HG02610 (cell line): ENCODE data around the gene ACTMAP.
"Not testable (repeated sequence)": the region's sequence is repeated elsewhere in the genome, so short reads cannot be mapped to it uniquely, and the experiment has no call there.

Experiments
- ATAC-seq: cut with Tn5 transposase; IDR thresholded peaks from one replicate; pipeline ENCODE4 v1.9.1; 2021; ENCODE audit warnings: mild to moderate bottlenecking, moderate library complexity; ENCODE audit not compliant: unreplicated experiment

The ACTMAP gene

DNA sequence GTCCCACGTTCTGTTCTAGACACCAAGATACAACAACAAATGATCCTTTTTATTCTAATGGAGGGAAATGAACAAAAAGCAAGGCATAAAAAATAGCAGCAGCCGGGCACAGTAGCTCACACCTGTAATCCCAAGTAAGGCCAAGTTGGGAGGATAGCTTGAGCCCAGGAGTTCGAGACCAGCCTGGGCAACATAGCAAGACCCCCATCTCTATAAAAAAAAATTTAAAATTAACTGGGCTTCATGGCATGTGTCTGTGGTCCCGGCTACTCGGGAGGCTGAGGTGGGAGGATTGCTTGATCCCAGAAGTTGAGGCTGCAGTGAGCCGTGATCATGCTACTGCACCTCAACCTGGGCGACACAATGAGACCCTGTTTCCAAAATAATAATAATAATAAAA is 26.1 kb upstream of the ACTMAP start:
- no peak for ATAC-seq

DNA sequence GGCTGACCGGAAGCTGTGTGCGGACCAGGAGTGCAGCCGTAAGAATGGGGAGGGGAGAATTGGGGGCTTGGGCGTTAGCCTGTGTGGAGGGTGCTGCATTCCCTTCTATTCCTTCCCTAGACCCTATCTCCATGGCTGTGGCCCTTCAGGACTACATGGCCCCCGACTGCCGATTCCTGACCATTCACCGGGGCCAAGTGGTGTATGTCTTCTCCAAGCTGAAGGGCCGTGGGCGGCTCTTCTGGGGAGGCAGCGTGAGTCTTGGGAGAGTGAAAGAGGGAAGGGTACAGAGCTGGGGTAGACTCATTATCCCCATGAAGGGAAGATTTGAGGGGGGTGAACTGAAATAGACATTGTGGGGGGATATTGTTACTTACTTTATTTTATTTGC is 25.4 kb upstream of the ACTMAP start:
- ATAC-seq, result no peak

DNA sequence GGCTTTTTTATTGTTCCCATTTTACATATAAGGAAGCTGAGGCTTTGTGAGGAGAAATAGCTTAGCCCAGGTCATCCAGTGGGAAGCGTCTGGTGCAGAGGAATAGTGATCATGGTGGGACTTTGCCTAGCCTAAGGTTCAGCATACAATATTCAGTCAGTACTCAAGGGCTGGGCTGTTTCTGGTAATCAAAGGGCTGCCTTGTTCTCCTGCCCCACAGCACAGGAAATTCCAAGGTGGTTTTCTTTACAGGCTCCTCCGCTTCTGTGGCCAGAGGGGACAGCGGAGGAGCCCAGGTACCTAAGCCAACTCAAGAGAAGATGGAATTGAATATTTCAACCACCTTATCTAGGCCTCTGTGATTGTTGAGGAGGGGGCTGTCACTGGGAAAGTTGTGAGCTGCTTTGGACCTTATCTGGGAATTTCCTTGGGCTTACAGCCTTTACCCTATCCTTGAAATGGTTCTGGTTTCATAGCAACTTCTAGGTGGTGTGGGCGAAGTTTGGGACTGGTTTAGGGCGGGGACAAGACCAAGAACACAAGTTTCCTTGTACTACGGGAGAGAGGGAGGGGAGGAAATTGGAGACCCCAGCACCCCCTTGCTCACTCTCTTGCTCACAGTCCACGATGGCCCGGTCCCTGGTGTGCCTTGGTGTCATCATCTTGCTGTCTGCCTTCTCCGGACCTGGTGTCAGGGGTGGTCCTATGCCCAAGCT is 24.8 kb upstream of the ACTMAP start, which contains the start of gene MIA:
Gene MIA (plus strand): TSS at position 606 of the 716 bp plus-strand sequence. CDS start 22 bp downstream, at position 628.
- no peak for ATAC-seq

DNA sequence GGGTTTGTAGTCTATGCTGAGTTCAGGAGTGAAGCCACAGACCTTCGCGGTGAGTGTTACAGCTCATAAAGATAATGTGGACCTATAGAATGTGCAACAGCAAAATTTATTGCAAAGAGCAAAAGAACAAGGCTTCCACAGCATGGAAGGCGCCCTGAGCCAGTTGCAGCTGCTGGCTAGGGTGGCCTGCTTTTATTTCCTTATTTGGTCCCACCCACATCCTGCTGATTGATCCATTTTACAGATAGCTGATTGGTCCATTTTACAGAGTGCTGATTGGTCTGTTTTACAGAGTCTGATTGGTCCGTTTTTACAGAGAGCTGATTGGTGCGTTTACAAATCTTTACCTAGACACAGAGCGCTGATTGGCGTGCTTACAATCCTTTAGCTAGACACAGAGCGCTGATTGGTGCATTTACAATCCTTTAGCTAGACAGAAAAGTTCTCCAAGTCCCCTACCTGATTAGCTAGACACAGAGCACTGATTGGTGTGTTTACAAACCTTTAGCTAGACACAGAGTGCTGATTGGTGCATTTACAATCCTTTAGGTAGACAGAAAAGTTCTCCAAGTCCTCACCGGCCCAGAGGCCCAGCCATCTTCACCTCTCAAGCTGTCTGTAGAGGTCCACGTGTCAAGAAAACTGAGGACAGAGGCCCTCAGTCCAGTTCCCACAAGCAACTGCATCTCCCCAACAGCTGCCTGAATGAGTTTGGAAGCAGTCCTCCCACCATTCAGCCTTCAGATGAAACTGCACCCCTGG is 21.0 kb upstream of the ACTMAP start:
- ATAC-seq, result not testable (repeated sequence)

DNA sequence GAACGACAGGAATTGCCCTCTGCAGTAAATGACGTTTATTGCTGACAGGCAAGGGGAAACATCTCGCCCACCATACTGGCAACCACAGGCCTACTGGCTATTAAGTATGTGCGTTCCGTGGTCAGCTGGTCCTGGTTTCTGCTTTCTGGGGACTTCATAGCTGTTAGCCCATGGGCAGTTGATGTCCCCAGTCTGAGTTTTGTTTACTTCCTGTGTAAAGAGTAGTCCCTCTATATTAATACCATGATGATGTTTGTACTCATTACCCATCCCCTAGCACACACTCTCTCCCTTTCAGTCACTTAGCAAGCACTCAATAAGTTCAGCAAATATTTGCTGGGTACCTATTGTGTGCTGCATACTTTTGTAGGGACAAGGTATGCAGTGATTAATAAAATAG is 18.6 kb upstream of the ACTMAP start:
- no peak for ATAC-seq

DNA sequence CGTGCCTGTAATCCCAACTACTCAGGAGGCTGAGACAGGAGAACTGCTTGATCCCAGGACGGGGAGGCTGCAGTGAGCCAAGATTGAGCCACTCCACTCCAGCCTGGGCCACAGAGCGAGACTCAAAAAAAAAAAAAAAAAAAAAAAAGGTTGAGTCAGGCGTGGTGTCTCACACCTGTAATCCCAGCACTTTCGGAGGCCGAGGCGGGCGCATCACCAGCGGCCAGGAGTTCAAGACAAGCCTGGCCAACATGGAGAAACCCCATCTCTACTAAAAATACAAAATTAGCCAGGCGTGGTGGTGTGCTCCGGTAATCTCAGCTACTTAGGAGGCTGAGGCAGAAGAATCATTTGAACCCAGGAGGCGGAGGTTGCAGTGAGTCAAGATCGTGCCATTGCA is 16.1 kb upstream of the ACTMAP start:
- not testable (repeated sequence) for ATAC-seq

DNA sequence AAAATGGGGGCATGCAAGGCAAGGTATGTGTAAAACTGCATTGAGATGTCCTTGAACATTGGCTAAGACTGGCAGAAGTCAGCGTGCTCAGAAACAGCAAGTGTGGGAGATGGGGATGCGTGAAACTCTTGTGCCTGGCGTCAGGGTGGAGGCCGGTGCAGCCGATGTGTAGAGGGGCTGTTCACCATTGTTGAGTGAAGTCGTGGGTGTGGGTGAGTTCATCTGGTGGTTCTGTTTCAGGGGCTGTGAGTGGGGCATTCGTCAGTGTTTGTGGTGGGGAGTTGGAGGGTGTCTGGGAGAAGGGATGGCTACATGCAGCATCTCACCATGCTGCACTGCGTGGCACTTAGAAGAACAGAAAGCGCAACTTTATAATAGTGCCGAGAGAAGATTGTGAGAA is 13.7 kb upstream of the ACTMAP start:
- ATAC-seq, result no peak

DNA sequence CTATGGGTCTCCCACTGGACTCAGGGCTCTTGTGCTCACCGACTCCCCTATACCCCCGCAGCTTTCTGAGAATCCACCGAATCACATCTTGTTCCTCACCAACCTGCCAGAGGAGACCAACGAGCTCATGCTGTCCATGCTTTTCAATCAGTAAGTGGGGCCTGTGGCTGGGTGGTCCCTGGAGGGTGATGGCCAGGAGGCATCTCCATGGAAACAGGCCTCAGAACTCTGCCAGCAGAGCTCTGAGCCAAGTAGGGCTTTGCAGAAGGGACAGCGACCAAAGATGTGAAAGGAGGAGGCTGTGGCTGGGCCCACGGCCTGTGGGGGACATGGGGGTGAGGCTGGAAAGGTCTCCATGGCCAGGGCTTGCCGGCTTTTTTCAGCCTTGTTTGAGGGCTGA is 13.2 kb upstream of the ACTMAP start:
- ATAC-seq, result no peak

DNA sequence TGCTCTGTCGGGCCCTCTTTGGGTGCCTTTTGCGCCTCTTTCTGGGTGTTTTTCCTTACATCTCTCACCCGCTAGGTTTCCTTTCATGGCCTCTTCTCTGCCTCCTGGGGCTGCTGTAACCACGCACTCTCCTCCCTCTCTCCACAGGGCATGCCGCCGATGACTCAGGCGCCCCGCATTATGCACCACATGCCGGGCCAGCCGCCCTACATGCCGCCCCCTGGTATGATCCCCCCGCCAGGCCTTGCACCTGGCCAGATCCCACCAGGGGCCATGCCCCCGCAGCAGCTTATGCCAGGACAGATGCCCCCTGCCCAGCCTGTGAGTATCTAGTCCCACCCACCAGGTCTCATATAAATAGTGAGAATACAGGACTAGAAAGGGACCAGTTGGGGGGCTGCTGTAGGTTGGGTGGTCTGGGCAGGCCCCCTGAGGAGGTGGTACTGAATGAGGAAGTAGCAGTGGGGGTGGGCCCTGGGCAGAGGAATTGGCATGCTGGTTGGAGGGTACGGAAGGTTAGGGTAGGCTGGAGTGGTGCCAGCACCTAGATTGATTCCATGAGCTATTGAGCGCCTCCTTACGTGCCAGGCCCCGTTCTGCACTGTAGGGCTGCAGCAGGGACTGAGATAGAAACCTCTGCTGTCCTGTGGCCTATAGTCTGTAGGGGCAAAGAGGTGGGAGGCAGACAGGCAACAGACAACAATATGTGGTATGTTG is 12.6 kb upstream of the ACTMAP start:
- no peak for ATAC-seq

DNA sequence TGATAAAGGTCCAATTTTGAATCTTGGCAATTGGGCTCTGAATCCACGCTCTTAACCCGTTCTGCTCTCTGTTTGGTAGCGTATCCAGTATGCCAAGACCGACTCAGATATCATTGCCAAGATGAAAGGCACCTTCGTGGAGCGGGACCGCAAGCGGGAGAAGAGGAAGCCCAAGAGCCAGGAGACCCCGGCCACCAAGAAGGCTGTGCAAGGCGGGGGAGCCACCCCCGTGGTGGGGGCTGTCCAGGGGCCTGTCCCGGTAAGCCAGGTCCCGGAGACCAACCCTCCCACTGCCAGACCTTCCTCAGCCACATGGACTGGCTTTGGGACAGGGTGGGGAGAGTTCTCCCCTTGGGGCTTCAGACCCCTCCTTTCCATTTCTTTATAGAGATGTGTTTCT is 9.1 kb upstream of the ACTMAP start:
- ATAC-seq, result no peak

DNA sequence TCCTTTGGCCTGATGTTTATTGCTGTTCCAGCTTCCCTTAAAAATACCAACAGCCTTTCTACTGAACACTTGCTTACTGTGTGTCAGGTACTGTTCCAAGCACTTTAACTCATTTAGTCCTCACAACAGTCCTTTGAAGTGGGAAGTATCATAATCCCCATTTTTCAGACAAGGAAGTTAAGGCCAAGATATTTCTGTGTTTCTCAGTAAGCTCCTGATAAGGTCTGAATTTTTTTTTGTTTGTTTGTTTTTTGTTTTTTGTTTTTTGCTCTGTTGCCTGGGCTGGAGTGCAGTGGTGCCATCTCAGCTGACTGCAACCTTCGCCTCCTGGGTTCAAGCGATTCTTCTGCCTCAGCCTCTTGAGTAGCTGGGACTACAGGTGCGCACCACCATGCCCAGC is 8.2 kb upstream of the ACTMAP start:
- no peak for ATAC-seq

DNA sequence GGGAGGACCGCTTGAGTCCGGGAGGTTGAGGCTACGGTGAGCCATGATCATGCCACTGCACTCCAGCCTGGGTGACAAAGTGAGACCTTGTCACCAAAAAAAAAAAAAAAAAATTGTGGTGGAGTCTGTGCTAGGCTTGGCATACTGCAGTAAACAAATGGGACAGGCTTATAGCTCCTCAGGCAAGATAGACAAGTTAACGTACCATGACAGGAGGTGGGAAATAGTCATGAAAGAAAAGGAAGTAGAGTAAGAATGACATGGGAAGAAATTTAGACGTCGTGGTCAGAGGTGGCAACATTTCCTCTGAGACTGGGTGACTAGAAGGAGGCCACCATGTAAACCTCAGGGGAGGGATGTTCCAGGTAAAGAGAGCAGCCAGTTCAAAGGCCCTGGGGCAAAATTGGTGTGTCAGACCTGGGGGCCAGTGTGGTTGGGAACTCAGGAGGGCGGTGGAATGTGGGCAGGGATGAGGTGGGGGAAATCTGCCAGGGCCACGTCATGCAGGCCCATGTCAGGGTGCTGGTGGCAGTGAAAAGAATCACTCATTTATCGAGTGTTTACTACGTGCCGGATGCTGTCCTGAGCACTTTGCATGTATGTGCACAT is 6.3 kb upstream of the ACTMAP start:
- ATAC-seq, result no peak

DNA sequence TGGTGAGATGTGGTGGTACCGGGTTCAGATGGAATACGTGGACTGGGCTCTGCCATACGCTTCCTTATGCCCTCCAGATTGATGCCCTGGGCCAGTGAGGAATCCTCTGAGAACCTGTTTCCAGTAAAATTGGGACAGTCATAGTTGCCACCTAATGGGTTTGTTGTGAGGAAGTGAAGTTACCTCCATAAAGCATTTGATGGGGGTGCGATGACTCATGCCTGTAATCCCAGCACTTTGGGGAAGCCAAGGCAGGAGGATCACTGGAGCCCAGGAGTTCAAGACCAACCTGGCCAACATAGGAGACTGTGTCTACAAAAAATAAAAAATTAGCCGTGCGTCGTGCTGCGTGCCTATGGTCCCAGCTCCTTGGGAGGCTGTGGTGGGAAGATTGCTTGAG is 5.5 kb upstream of the ACTMAP start:
- ATAC-seq, result no peak

DNA sequence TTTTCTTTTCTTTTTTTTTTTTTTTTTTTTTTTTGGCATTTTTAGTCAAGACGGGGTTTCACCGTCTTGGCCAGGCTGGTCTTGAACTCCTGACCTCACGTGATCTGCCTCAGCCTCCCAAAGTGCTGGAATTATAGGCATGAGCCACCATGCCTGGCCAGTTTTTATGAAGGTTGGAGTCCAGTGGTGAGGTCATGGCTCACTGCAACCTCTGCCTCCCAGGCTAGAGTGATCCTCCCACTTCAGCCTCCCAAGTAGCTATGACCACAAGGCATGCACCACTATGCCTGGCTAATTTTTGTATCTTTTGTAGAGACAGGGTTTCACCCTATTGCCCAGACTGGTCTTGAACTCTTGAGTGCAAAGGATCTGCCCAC is 5.0 kb upstream of the ACTMAP start:
- ATAC-seq, result no peak

DNA sequence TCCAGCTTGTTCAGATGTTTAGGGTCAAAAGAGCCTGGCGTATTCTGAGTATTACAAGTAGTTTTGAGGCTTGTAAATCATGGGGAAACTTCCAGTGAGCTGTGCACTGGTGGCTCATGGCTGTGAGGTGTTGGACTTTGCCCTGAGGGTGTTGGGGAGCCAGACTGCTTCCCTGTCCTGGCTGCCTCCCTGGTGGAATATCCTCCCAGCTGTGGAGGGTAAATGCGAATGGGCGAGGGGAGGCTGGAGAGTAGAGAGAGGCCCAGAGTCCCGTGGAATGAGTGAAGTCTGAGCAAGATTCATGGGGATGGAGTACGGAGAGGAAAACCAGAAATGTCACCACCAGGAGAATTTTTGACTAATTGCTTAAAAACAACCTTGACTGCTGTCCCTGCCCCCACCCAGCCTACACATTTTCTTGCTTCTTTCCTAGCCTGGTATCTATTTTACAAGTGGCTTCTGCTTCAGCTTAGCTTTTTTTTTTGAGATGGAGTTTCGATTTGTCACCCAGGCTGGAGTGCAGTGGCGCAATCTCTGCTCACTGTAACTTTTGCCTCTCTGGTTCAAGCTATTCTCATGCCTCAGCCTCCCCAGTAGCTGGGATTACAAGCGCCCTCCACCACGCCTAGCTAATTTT is 4.5 kb upstream of the ACTMAP start:
- no peak for ATAC-seq

DNA sequence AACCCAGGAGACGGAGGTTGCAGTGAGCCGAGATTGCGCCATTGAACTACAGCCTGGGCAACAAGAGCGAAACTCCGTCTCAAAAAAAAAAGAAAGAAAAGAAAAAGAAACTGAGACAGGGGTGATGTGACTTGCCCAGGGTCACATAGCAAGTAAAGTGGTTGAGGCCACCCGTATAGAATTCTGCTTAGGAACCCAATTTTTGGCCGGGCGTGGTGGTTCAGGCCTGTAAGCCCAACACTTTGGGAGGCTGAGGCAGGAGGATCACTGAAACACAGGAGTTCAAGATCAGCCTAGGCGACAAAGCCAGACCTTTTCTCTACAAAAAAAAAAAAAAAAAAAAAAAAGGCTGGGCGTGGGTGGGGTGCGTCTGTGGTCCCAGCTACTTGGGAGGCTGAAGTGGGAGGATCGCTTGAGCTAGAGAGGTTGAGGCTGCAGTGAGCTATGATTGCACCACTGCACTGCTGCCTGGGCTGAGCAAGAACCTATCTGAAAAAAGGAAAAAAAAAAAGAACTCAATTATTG is 2.0 kb upstream of the ACTMAP start:
- no peak for ATAC-seq

DNA sequence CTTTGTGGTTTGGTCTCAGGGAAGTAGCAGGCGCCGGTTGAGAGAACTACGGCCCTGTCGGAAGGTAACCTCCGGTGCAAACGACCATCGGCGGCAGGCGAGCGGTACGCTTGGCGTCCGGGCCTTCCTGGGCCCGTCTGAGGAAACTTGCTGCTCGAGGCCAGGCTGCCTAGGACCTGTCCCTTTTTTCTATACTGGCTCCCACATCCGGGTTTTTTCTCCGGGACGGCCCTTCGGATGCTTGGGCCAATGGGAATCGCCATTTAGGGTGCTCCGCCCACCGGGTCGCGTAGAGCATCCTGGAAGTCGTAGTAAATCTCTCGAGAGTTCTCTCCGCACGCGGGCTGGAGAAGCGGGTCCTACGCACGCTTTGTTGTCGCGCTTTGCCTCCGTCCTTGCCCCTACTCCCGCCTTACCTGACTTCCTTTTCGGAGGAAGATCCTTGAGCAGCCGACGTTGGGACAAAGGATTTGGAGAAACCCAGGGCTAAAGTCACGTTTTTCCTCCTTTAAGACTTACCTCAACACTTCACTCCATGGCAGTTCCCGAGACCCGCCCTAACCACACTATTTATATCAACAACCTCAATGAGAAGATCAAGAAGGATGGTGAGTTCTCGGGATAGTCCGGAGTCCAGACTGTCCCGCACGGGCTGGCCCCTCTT is 729 bp upstream of the ACTMAP start, which contains the start of gene SNRPA:
Gene SNRPA (plus strand): TSS at position 330 of the 664 bp plus-strand sequence. CDS start 206 bp downstream, at position 536.
- peak; percentile 52 for ATAC-seq

DNA sequence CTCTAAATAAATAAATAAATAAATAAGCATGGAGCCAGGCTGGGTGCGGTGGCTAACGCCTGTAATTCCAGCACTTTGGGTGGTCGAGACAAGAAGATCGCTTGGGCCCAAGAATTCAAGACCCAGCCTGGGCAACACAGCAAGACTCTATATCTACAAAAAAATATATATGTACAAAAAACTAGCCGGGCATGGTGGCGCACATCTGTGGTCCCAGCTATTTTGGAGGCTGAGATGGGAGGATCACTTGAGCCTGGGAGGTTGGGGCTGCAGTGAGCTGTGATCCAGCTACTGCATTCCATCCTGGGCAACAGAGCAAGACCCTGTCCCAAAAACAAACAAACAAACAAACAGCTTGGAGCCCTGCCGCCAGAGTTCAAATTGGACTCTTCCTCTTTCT is 2.7 kb downstream of the ACTMAP start:
- ATAC-seq, result no peak

DNA sequence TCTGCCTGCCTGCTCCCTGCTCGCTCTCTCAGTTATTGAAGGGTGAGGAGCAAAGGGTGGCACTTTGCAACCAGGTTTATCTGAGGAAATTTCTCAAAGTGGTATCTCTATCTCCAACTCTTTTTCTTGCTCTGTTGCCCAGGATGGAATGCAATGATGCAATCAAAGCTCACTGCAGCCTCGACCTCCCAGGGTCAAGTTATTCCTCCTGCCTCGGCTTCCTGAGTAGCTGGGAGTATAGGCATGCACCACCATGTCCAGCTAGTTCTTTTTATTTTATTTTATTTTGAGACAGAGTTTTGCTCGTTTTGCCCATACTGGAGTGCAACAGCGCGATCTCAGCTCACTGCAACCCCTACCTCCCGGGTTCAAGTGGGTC is 4.9 kb downstream of the ACTMAP start:
- ATAC-seq, result no peak
